IPS DF 4.7 (cell line): Measurements from ENCODE around the gene DAG1.
"Not testable (repeated sequence)": the region's sequence is repeated elsewhere in the genome, so short reads cannot be mapped to it uniquely, and the experiment has no call there.

ENCODE experiments used
- DNase-seq: peaks from one replicate; pipeline ENCODE4 v3.0.0-alpha.2; 2013; ENCODE audit warnings: low spot score; ENCODE audit errors: extremely low read depth

DAG1 gene

GRCh38 chr3:49470714-49471420 lies 800 bp downstream of the DAG1 start:
- DNase-seq: no peak

GRCh38 chr3:49471856-49472495 lies 1.9 kb downstream of the DAG1 start:
- no peak for DNase-seq

- DNase-seq: no peak
Measured at GRCh38 chr3:49476563-49476962, 6.5 kb downstream of the DAG1 start.

DNA sequence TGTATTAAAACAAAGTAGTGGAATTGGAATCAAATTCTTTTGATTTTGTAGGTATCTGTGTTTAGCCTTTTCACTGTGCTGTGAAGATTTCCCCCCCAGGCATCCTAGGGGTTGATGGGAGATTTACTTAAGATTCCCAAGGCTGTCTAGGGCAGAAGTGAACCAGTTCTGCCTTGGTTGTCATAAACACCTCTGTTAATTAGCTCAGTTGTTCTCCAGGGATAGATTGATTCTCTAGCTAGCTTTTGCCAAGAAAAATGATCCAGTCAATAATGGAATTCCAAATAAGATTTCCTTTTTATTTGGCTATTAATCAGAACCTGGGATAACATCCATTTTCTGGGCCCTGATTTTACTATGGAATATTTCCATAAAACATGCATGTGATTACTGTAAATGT lies 12.7 kb downstream of the DAG1 start:
- DNase-seq: no peak

GRCh38 chr3:49484471-49484870 lies 14.4 kb downstream of the DAG1 start:
- DNase-seq: no peak

DNA sequence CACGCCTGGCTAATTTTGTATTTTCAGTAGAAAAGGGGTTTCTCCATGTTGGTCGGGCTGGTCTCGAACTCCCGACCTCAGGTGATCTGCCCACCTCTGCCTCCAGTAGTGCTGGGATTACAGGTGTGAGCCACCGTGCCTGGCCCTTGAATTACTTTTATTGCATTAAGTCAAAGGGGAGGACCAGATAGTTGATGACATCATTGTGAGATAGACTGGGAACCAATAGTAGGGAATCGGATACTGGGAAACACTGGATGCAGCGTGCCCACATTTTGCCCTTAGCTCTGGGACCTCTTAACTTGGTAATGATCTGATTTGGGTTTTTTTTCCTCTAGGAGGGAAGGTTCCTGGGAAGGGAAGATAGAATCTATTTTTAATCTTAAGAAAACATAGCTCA lies 19.2 kb downstream of the DAG1 start:
- no peak for DNase-seq

- no peak for DNase-seq
Measured at GRCh38 chr3:49492969-49493368, 22.9 kb downstream of the DAG1 start.

DNA sequence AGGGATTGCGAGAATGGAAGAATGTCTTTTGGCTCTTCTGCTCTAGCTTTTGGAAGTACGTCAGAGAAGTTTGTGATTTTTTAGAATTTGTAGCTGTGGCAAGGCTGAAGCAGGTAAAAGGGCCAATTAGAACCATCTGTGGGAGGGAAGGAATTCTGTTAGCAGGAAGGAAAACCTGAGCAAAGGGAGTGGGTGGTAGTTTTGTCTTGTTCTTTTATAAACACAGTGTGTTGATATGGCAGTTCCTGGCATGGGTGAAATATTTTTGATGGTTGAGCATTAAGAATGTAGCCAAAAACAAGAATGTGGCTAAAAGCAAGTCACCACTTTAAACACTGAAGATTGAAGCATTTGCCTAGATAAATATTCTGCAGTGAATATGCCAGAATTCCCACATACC lies 23.8 kb downstream of the DAG1 start:
- no peak for DNase-seq

DNA sequence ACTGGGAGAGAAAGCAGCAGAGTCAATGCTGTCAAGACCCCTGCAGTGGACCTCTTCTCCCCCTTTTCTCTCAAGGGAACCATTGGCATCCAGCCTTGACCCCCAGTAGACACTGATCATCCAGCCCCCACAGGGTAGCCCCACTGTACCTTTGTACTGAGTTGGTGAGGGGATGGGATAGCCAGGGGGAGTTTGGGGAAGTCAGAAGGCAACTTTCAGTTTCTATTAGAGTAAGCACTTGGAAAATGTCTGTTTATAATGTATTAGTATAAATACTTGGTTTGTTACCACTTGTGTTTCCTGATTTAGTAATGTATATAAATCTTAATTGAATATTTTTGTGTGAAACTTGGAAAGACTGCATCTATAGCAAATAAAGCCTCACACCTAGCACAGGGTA lies 25.0 kb downstream of the DAG1 start:
- DNase-seq: no peak

DNA sequence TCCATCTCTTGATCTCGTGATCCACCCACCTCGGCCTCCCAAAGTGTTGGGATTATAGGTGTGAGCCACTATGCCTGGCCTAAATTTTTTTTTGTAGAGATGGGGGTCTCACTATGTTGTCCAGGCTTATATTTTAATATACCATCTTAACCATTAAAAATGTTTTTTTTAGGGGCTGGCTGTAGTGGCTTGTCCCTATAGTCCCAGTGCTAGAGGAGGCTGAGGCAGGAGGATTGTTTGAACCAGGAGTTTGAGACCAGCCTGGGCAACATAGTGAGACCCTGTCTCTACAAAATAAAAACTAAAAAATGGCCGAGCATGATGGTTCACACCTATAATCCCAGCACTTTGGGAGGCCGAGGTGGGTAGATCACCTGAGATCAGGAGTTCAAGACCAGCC lies 26.8 kb downstream of the DAG1 start:
- not testable (repeated sequence) for DNase-seq

GRCh38 chr3:49497606-49498005 lies 27.5 kb downstream of the DAG1 start:
- no peak for DNase-seq

DNA sequence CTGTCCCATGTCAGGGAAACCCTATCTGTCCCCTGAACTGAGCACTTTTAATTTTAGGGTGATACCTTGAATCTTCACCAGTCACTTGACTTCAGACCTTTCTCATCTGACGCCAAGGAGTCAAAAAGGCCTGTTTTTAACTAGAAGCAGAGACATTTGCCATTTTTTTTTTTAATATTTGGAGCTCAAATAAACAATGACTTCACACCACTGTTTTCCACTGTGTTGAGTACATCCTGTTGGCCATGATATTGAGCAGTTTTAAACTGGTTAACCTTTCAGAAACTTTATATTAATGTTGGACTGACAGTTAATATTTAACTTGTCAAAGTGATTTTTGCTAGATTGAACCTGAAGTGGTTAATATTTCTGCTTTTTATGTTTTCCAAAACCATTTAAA lies 28.2 kb downstream of the DAG1 start:
- no peak for DNase-seq

DNA sequence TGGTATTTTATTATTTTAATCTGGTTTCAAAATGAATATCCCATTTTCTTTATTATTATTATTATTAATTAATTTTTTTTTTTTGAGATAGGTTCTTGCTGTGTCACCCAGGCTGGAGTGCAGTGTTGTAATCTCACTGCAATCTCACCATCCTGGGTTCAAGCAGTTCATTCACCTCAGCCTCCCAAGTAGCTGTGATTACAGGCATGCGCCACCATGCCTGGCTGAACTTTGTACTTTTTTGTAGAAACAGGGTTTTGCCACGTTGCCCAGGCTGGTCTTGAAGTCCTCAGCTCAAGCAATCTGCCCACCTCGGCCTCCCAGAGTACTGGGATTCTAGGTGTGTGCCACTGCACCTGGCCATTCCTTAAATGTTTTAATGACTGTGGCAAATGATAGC lies 28.6 kb downstream of the DAG1 start:
- no peak for DNase-seq

DNA sequence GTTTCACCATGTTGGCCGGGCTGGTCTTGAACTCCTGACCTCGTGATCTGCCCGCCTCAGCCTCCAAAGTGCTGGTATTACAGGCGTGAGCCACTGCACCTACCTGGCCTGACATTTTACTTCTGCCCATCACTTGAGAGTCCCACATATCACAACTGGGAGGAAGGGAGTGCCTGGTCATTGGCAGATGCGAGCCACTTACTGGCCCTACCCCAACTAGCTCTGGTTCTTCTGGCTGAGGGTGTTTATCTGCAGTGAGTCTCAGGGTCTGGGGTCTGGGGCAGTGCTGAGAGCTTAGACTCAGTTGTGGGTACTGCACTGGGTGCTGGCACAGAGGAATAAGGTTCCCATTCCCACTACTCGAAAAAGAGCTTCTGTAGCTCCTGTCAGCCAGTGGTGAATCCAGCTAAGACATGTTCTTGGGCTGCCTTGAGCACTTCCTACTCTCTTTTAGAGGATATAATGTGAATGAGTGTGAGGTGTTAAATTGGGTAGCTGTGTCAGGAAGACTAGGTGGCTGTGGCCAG lies 30.2 kb downstream of the DAG1 start:
- DNase-seq: no peak

GRCh38 chr3:49500732-49501609 lies 30.9 kb downstream of the DAG1 start:
- no peak for DNase-seq

DNA sequence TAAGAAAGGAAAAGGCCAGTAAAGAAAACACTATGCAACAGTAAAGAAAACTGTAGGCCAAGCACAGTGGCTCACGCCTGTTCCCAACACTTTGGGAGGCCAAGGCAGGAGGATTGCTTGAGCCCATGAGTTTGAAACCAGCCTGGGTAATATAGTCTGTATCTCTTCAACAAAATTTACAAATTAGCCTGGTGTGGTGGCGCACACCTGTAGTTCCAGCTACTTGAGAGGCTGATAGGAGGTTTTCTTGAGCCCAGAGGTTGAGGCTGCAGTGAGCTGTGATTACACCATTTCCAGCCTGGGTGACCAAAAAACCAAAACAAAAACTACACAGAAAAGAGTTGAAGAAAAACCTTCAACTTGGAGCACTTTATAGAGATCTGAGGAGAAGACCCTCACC lies 31.8 kb downstream of the DAG1 start:
- DNase-seq: no peak

DNA sequence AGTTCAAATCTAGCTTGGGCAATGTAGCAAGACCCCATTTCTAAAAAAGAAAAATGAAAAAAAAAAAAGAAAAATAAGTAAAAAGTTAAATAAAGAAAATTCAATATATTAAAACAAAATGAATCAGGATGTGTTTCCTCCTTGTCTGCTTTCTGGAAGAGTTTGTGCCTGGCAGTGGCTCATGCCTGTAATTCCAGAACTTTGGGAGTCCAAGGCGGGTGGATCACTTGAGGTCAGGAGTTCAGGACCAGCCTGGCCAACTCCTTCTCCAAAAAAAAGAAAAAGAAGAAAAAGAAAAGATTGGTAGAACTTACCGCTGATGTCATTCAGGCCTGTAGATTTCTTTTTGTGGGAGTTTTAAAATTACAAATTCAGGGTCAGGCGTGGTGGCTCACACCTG lies 36.8 kb downstream of the DAG1 start:
- no peak for DNase-seq

- no peak for DNase-seq
Measured at GRCh38 chr3:49509028-49509561, 39.0 kb downstream of the DAG1 start.

GRCh38 chr3:49511639-49512038 lies 41.6 kb downstream of the DAG1 start:
- DNase-seq: no peak

- DNase-seq: no peak
Measured at GRCh38 chr3:49512781-49513355, 42.8 kb downstream of the DAG1 start.

DNA sequence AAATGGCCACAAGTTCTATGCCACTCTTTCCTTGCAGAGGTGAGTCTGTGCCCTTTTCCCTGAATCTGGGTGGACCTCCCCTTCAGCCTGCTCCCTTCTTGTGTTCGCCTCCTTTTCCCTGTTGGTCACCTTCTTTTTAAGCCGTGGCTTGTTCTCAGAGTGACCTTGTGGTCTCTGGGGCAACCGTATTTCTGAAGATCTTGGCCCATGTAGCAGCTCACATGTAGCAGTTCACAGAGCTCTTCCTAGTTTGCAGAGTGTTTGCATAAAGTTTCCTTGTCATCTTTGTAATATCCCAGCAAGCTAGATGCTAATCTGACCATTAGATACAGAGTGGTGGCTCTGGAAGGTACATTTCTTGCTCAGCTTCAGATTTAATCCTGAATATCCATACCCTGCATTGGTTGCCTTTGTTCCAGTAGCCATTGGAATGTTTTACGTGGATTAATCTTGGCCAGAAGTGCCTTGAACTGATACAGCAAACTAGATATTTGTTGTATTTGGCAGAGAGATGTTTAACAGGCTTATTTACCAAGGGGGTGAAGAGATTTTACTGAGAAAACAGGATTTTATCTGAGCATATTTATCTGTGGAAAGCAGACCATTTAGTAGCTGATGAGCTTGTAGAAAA lies 43.5 kb downstream of the DAG1 start:
- no peak for DNase-seq
